HepG2 (cell line): Measurements from ENCODE around the gene ACTR1A. TPM values are rescaled to one million over a fixed set of nuclear protein-coding genes. Genes with fewer than 3 reads are reported as not detected.

Source experiments
- CC2D1A ChIP-seq: sonication (generic); formaldehyde crosslinking; IDR thresholded peaks from 2 replicates; pipeline ENCODE4 v1.8.1; 2023; ENCODE audit warnings: mild to moderate bottlenecking, missing genetic modification reagents
- JUND ChIP-seq: sonication (generic); formaldehyde crosslinking; IDR thresholded peaks from 2 replicates; pipeline ENCODE4 v1.8.0; 2022; ENCODE audit warnings: mild to moderate bottlenecking, missing genetic modification reagents
- ONECUT2 ChIP-seq: sonication (generic); formaldehyde crosslinking; IDR thresholded peaks from 2 replicates; pipeline ENCODE4 v1.4.0; 2020; ENCODE audit warnings: missing genetic modification reagents
- SNAPC2 ChIP-seq: sonication (generic); formaldehyde crosslinking; IDR thresholded peaks from 2 replicates; pipeline ENCODE4 v1.8.1; 2022; ENCODE audit warnings: mild to moderate bottlenecking, missing genetic modification reagents
- STAG1 ChIP-seq: sonication (generic); formaldehyde crosslinking; IDR thresholded peaks from 2 replicates; pipeline ENCODE4 v1.4.0; 2020; ENCODE audit warnings: missing genetic modification reagents
- ZNF576 ChIP-seq: sonication (generic); formaldehyde crosslinking; IDR thresholded peaks from 2 replicates; pipeline ENCODE4 v1.4.0; 2020; ENCODE audit warnings: mild to moderate bottlenecking, missing genetic modification reagents
- ZNF609 ChIP-seq: sonication (generic); formaldehyde crosslinking; IDR thresholded peaks from 2 replicates; pipeline ENCODE4 v1.4.0; 2020; ENCODE audit warnings: mild to moderate bottlenecking, missing genetic modification reagents, borderline replicate concordance
- polyA plus RNA-seq, 8 experiments: library from polyadenylated mRNA; depleted of rRNA in 3 of 8; stranded (reverse) in 7 of 8; unstranded in 1 of 8; fragments of >200 nt; fragmentation: Illumina TruSeq in 4 of 8; extraction: Trizol in 4 of 8; gene quantifications; 2 replicates each; pipeline versions ENCODE4 v1.2.1 to v1.2.3, GENCODE V29; 2011 to 2016; ENCODE audit warnings: low read depth in 4 of 8, missing spikeins in 1 of 8, mixed read lengths in 1 of 8; ENCODE audit not compliant: insufficient read depth in 1 of 8
- total RNA-seq, 5 experiments: library from RNA; depleted of rRNA; stranded (reverse); fragments of >200 nt; fragmentation: Illumina TruSeq; extraction: Trizol; gene quantifications; 2 replicates each; pipeline ENCODE4 v1.2.3, GENCODE V29; 2016; ENCODE audit warnings: low read depth in 1 of 5
- TF ChIP-seq, protein P1 (sequence below): sonication (generic); formaldehyde crosslinking; IDR thresholded peaks from 2 replicates; pipeline ENCODE4 v1.5.0; 2020; ENCODE audit warnings: missing genetic modification reagents
- TF ChIP-seq, protein P2 (sequence below), 2 experiments: fragments of 450-650 bp in 1 of 2; sonication (generic) in 1 of 2; formaldehyde crosslinking in 1 of 2; IDR thresholded peaks; 2 replicates each; pipeline versions ENCODE4 v1.6.1 to v1.8.0; 2016 to 2022; ENCODE audit warnings: antibody characterized with exemption in 1 of 2, mild to moderate bottlenecking in 1 of 2, missing genetic modification reagents in 1 of 2
- TF ChIP-seq, protein P3 (sequence below): sonication (generic); formaldehyde crosslinking; IDR thresholded peaks from 2 replicates; pipeline ENCODE4 v1.4.0; 2020; ENCODE audit warnings: missing genetic modification reagents; ENCODE audit errors: not compliant biosample characterization

Gene ACTR1A
- total and polyA plus RNA-seq, 2 of the 13 experiments (the other 11 are each of a cell fraction or from before 2014, with no cell fraction given) = 59.6 to 62.8 TPM

- 0 out of 2 replicates have a peak, but pooled peaks have one; percentile 28 for TF ChIP-seq ZNF609 (CRISPR knock-in tag)
- TF ChIP-seq, protein P1, sequence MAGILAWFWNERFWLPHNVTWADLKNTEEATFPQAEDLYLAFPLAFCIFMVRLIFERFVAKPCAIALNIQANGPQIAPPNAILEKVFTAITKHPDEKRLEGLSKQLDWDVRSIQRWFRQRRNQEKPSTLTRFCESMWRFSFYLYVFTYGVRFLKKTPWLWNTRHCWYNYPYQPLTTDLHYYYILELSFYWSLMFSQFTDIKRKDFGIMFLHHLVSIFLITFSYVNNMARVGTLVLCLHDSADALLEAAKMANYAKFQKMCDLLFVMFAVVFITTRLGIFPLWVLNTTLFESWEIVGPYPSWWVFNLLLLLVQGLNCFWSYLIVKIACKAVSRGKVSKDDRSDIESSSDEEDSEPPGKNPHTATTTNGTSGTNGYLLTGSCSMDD (CRISPR knock-in tag) = no peak
- TF ChIP-seq, protein P2, sequence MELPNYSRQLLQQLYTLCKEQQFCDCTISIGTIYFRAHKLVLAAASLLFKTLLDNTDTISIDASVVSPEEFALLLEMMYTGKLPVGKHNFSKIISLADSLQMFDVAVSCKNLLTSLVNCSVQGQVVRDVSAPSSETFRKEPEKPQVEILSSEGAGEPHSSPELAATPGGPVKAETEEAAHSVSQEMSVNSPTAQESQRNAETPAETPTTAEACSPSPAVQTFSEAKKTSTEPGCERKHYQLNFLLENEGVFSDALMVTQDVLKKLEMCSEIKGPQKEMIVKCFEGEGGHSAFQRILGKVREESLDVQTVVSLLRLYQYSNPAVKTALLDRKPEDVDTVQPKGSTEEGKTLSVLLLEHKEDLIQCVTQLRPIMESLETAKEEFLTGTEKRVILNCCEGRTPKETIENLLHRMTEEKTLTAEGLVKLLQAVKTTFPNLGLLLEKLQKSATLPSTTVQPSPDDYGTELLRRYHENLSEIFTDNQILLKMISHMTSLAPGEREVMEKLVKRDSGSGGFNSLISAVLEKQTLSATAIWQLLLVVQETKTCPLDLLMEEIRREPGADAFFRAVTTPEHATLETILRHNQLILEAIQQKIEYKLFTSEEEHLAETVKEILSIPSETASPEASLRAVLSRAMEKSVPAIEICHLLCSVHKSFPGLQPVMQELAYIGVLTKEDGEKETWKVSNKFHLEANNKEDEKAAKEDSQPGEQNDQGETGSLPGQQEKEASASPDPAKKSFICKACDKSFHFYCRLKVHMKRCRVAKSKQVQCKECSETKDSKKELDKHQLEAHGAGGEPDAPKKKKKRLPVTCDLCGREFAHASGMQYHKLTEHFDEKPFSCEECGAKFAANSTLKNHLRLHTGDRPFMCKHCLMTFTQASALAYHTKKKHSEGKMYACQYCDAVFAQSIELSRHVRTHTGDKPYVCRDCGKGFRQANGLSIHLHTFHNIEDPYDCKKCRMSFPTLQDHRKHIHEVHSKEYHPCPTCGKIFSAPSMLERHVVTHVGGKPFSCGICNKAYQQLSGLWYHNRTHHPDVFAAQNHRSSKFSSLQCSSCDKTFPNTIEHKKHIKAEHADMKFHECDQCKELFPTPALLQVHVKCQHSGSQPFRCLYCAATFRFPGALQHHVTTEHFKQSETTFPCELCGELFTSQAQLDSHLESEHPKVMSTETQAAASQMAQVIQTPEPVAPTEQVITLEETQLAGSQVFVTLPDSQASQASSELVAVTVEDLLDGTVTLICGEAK (IDR thresholded peaks at IDR 0.05) = no peak
- TF ChIP-seq, protein P2 (CRISPR knock-in tag; IDR thresholded peaks at IDR 0.05) = no peak
- no peak for TF ChIP-seq STAG1 (CRISPR knock-in tag)
- TF ChIP-seq, protein P3, sequence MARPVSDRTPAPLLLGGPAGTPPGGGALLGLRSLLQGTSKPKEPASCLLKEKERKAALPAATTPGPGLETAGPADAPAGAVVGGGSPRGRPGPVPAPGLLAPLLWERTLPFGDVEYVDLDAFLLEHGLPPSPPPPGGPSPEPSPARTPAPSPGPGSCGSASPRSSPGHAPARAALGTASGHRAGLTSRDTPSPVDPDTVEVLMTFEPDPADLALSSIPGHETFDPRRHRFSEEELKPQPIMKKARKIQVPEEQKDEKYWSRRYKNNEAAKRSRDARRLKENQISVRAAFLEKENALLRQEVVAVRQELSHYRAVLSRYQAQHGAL (CRISPR knock-in tag) = no peak
- no peak for TF ChIP-seq CC2D1A (CRISPR knock-in tag)
- TF ChIP-seq ZNF576 = no peak
- TF ChIP-seq ONECUT2 (CRISPR knock-in tag) = no peak
- no peak for TF ChIP-seq SNAPC2 (CRISPR knock-in tag)
- peak; percentile 83; the same call in 1 of the 2 replicates for TF ChIP-seq JUND (CRISPR knock-in tag)
Measured at GRCh38 chr10:102434394-102435132, 67.9 kb downstream of the ACTR1A start (continued).
